ENCODE measurements around the gene SP1. TPM values are rescaled to one million over a fixed set of nuclear protein-coding genes. Genes with fewer than 3 reads are reported as not detected.

Gene SP1
- total and polyA plus RNA-seq, 9 of the 15 experiments (the other 6 are each of a cell fraction or from before 2014, with no cell fraction given): 8.0 to 65.5 (median 41.6) TPM

- no peak for FAIRE-seq
- Histone ChIP-seq H3K9me1 (ENCODE audit: control insufficient read depth, insufficient read depth, low read length) (no peaks in the 10 kb centered on the region), H3K4me2 (ENCODE audit: insufficient read depth, low read length) (no peak overlapping the region), H3K27ac (ENCODE audit: extremely low read depth, low read depth, low read length) (no peak overlapping the region), H3K9me3 (replicated peaks; ENCODE audit: control insufficient read depth, insufficient read depth, low read depth, low read length) (no peaks in the 10 kb centered on the region), H3K27me3 (ENCODE audit: control insufficient read depth in 2 of 2, insufficient read depth in 2 of 2, low read length in 2 of 2) (no peaks in the 10 kb centered on the region), H3K9ac (ENCODE audit: insufficient read depth in 1 of 2, low read depth in 2 of 2, low read length in 2 of 2) (peak overlapping the region in 1 of 2 experiments; percentile 55; a peak in 1 of 4 replicates), H4K20me1 (replicated peaks; ENCODE audit: control insufficient read depth, insufficient read depth, low read length) (no peaks in the 10 kb centered on the region), H3K4me3 (no peak overlapping the region), H3K4me1 (replicated peaks in 1 of 2; ENCODE audit: control insufficient read depth in 2 of 2, insufficient read depth in 2 of 2, low read length in 2 of 2) (peaks cover 11 to 14% of the 10 kb centered on the region in 2 experiments; a peak in 4 of 5 replicates), H2AFZ (ENCODE audit: low read depth, low read length) (no peak overlapping the region), H3K36me3 (ENCODE audit: control insufficient read depth, insufficient read depth, low read length) (peaks cover 36% of the 10 kb centered on the region; the same call in 2 of the 3 replicates), H3K79me2 (ENCODE audit: control insufficient read depth, insufficient read depth, low read length) (peaks cover 12% of the 10 kb centered on the region)
- intact Hi-C loops (cut with micrococcal nuclease): no loop called here
- DNase-seq (ENCODE audit: extremely low read depth in 1 of 4, low spot score in 3 of 4): no peak
- ChIA-PET CTCF (ENCODE audit: low intra/inter-chr PET ratio) (no interaction called here), POLR2A (interaction anchor here (0.8 to 1.8 kb wide), 2 partner anchors 9 to 10 kb away, joined by 4 to 5 read pairs; no protein-coding TSS in a partner anchor)
- no TSS peak for BruUV-seq (replicated peaks)
- in situ Hi-C loops (cut with MboI): no loop called here
- TF ChIP-seq RB1 (IDR thresholded peaks at IDR 0.05; ENCODE audit: low read depth) (no peak), ZNF408 (CRISPR knock-in tag; IDR thresholded peaks at IDR 0.05; ENCODE audit: low read depth) (no peak), MNT (conservative IDR thresholded peaks at IDR 0.05) (no peak), ZNF197 (CRISPR knock-in tag; IDR thresholded peaks at IDR 0.05; ENCODE audit: low read depth) (no peak)
- TF ChIP-seq, protein P1, sequence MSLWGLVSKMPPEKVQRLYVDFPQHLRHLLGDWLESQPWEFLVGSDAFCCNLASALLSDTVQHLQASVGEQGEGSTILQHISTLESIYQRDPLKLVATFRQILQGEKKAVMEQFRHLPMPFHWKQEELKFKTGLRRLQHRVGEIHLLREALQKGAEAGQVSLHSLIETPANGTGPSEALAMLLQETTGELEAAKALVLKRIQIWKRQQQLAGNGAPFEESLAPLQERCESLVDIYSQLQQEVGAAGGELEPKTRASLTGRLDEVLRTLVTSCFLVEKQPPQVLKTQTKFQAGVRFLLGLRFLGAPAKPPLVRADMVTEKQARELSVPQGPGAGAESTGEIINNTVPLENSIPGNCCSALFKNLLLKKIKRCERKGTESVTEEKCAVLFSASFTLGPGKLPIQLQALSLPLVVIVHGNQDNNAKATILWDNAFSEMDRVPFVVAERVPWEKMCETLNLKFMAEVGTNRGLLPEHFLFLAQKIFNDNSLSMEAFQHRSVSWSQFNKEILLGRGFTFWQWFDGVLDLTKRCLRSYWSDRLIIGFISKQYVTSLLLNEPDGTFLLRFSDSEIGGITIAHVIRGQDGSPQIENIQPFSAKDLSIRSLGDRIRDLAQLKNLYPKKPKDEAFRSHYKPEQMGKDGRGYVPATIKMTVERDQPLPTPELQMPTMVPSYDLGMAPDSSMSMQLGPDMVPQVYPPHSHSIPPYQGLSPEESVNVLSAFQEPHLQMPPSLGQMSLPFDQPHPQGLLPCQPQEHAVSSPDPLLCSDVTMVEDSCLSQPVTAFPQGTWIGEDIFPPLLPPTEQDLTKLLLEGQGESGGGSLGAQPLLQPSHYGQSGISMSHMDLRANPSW (CRISPR knock-in tag; IDR thresholded peaks at IDR 0.05): no peak
- WGBS (ENCODE audit: insufficient coverage, low coverage, missing lambda C conversion rate): 50% methylated on average over 5 of the region's 5 CpGs
- ATAC-seq: no peak
Measured at GRCh38 chr12:53430116-53430515, 50.1 kb downstream of the SP1 start.
